ENCODE measurements around the gene PYROXD2. TPM values are rescaled to one million over a fixed set of nuclear protein-coding genes. Genes with fewer than 3 reads are reported as not detected.

PYROXD2 gene
- total and polyA plus RNA-seq, 10 of the 15 experiments (the other 5 are each of a cell fraction or from before 2014, with no cell fraction given): 4.8 to 15.8 (median 11.1) TPM

DNA sequence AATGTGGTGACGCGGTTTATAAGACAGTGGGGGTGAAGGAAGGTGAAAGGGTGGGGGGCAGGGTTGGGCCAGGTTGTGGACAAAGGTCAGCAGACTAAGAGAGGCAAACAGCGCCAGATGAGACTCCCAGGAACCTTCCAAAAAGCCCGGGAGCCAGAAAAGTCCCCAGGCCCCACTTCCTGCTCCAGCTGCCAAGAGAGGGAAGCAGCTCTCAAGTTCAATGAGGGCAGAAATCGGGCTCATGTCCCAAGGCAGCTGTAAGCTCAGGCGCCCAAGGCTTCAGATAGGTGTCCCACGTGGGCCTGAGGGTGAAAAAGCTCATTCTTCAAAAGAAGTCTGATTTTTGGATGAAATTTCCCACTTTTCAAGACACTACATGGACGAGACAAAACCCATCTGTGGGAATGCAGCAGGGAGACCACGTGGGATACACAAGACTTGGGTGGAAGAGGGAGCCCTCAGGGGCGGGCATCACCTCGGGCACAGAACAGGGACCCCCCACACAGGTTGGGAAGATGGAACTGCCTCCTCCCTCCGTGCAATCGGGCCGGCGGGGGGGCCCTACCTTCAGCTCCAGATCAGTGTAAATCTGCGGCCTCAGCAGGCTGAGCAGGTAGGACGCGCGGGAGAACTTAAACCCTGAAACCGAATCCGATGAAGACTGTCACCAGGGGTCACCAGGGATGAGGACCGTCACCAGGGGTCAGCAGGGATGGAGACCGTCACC is 7.8 kb downstream of the PYROXD2 start (continued):
- TF ChIP-seq, protein P1, sequence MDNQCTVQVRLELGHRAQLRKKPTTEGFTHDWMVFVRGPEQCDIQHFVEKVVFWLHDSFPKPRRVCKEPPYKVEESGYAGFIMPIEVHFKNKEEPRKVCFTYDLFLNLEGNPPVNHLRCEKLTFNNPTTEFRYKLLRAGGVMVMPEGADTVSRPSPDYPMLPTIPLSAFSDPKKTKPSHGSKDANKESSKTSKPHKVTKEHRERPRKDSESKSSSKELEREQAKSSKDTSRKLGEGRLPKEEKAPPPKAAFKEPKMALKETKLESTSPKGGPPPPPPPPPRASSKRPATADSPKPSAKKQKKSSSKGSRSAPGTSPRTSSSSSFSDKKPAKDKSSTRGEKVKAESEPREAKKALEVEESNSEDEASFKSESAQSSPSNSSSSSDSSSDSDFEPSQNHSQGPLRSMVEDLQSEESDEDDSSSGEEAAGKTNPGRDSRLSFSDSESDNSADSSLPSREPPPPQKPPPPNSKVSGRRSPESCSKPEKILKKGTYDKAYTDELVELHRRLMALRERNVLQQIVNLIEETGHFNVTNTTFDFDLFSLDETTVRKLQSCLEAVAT (IDR thresholded peaks at IDR 0.05): no peak
- TF ChIP-seq FOXK2 (IDR thresholded peaks at IDR 0.05): no peak
- no peak for TF ChIP-seq SMAD1 (IDR thresholded peaks at IDR 0.05; ENCODE audit: low read depth, partially characterized antibody)
- TF ChIP-seq GABPA (IDR thresholded peaks at IDR 0.05; ENCODE audit: low read depth): no peak

DNA sequence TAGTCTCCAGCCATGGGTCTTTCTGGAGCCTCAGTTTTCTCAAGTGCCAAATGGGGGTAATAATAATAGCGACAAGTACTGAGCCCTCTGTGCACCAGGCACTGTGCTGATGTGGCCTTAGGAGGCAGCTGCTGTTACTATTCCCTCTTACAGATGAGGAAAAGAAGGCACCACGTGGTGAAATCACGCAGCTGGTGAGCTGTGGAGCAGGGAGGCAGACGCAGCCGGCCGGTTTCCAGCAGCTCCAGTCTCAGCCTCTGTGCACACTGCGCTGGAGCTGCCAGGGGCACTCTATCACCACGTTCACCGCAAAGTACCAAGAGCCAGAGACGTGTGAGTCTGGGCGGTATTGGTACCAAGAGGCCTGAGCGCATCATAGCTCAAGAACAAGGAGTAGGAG is 9.6 kb downstream of the PYROXD2 start:
- H3K79me2 ChIP-seq (ENCODE audit: control insufficient read depth, insufficient read depth, low read length): no peaks in the 10 kb centered on the region
- RAD21 ChIA-PET (ENCODE audit: unreplicated experiment): no interaction called here
- ATAC-seq (no peak), FAIRE-seq (no peak), DNase-seq (ENCODE audit: low read depth, low spot score) (no peak)
- no peak overlapping the region for H3K9ac ChIP-seq (ENCODE audit: control insufficient read depth, insufficient read depth, low read length)
- no peaks in the 10 kb centered on the region for H3K36me3 ChIP-seq (ENCODE audit: control insufficient read depth in 2 of 2, insufficient read depth in 2 of 2, low read length in 1 of 2)
- peaks cover 29% of the 10 kb centered on the region for H3K4me1 ChIP-seq (ENCODE audit: control insufficient read depth, insufficient read depth, low read length)
- no peak overlapping the region for H3K4me3 ChIP-seq
- BruUV-seq (replicated peaks): no TSS peak
- 0 out of 2 replicates have a peak overlapping the region, but pooled peaks have one; percentile 72 for H3K27ac ChIP-seq (ENCODE audit: control insufficient read depth, insufficient read depth)
- SMC1A ChIA-PET (ENCODE audit: uncharacterized antibody, unreplicated experiment): interaction anchor here (1.5 kb wide), 1 partner anchor 9 kb away, joined by 4 read pairs; no protein-coding TSS in a partner anchor
- no peaks in the 10 kb centered on the region for H3K27me3 ChIP-seq (replicated peaks in 1 of 2; ENCODE audit: control insufficient read depth in 2 of 2, insufficient read depth in 2 of 2, low read length in 1 of 2)
- peak overlapping the region; percentile 64; the same call in 1 of the 2 replicates for H3K4me2 ChIP-seq (ENCODE audit: control insufficient read depth, insufficient read depth)
- CTCF ChIA-PET: interaction anchor here (1.1 to 1.2 kb wide), 2 partner anchors 17 to 20 kb away, joined by 3 to 4 read pairs; no protein-coding TSS in a partner anchor
- in situ Hi-C loops (cut with MboI) (no loop called here), intact Hi-C loops (cut with micrococcal nuclease; ENCODE audit: unreplicated experiment) (no loop called here)
- POLR2A ChIA-PET: interaction anchor here (1.0 to 1.3 kb wide), 2 partner anchors 9 to 21 kb away, joined by 3 read pairs; partner anchors contain the start of gene PYROXD2
- WGBS (ENCODE audit: insufficient coverage, insufficient replicate concordance, low lambda C conversion rate, missing lambda C conversion rate): 98% methylated on average over 12 of the region's 12 CpGs
- TF ChIP-seq RBBP5 (conservative IDR thresholded peaks at IDR 0.05): no peak
- no peaks in the 10 kb centered on the region for H3K9me3 ChIP-seq (replicated peaks; ENCODE audit: control insufficient read depth, insufficient read depth, low read length)
- no peaks in the 10 kb centered on the region for H4K20me1 ChIP-seq (ENCODE audit: control insufficient read depth, insufficient read depth)
- no peak overlapping the region for H2AFZ ChIP-seq (ENCODE audit: control insufficient read depth, low read depth, low read length)

Measured in GM12878 (cell line).